ENCODE data around the gene HOXA9.

HOXA9 gene

GRCh38 chr7:27156916-27157701 is 8.2 kb downstream of the HOXA9 start:
- Histone ChIP-seq H3K9ac (ENCODE audit: low read depth, low read length) (no peak overlapping the region), H3K36me3 (ENCODE audit: insufficient read depth, low read depth, low read length) (no peaks in the 10 kb centered on the region), H3K4me3 (ENCODE audit: low read length) (no peak overlapping the region), H3K27ac (ENCODE audit: low read length) (no peak overlapping the region), H3K9me3 (ENCODE audit: insufficient read depth, low read depth, low read length) (peaks cover 21% of the 10 kb centered on the region; the same call in 1 of the 2 replicates), H3K27me3 (ENCODE audit: insufficient read depth, low read length) (peaks cover 100% of the 10 kb centered on the region), H3K4me1 (ENCODE audit: insufficient read depth, low read length) (no peaks in the 10 kb centered on the region)

GRCh38 chr7:27156508-27156898 is 8.8 kb downstream of the HOXA9 start, which contains the start of gene HOXA7:
TSS of gene HOXA7 (minus strand) at chr7:27156675. CDS start at chr7:27156545, 130 bp downstream.
- no peak within 1 kb of the TSS for H3K9ac ChIP-seq (ENCODE audit: low read depth, low read length)
- H3K9me3 ChIP-seq (ENCODE audit: insufficient read depth, low read depth, low read length) = peaks cover 21% of the 10 kb centered on the region; the same call in 1 of the 2 replicates
- H3K36me3 ChIP-seq (ENCODE audit: insufficient read depth, low read depth, low read length) = no peaks in the 10 kb centered on the region
- H3K27me3 ChIP-seq (ENCODE audit: insufficient read depth, low read length) = peaks cover 100% of the 10 kb centered on the region
- no peak within 1 kb of the TSS for H3K27ac ChIP-seq (ENCODE audit: low read length)
- no peaks in the 10 kb centered on the region for H3K4me1 ChIP-seq (ENCODE audit: insufficient read depth, low read length)
- H3K4me3 ChIP-seq (ENCODE audit: low read length) = peak within 1 kb of the TSS; percentile 46

GRCh38 chr7:27155816-27156507 is 9.4 kb downstream of the HOXA9 start:
- Histone ChIP-seq H3K9me3 (ENCODE audit: insufficient read depth, low read depth, low read length) (peaks cover 21% of the 10 kb centered on the region; the same call in 1 of the 2 replicates), H3K9ac (ENCODE audit: low read depth, low read length) (no peak overlapping the region), H3K4me1 (ENCODE audit: insufficient read depth, low read length) (no peaks in the 10 kb centered on the region), H3K4me3 (ENCODE audit: low read length) (peak overlapping the region; percentile 46), H3K27me3 (ENCODE audit: insufficient read depth, low read length) (peaks cover 100% of the 10 kb centered on the region), H3K27ac (ENCODE audit: low read length) (no peak overlapping the region), H3K36me3 (ENCODE audit: insufficient read depth, low read depth, low read length) (no peaks in the 10 kb centered on the region)

GRCh38 chr7:27154901-27155815 is 10.2 kb downstream of the HOXA9 start:
- Histone ChIP-seq H3K9ac (ENCODE audit: low read depth, low read length) (no peak overlapping the region), H3K27ac (ENCODE audit: low read length) (no peak overlapping the region), H3K36me3 (ENCODE audit: insufficient read depth, low read depth, low read length) (no peaks in the 10 kb centered on the region), H3K4me1 (ENCODE audit: insufficient read depth, low read length) (no peaks in the 10 kb centered on the region), H3K9me3 (ENCODE audit: insufficient read depth, low read depth, low read length) (peaks cover 21% of the 10 kb centered on the region; the same call in 1 of the 2 replicates), H3K27me3 (ENCODE audit: insufficient read depth, low read length) (peaks cover 100% of the 10 kb centered on the region), H3K4me3 (ENCODE audit: low read length) (no peak overlapping the region)

- Histone ChIP-seq H3K36me3 (ENCODE audit: insufficient read depth, low read depth, low read length) (no peaks in the 10 kb centered on the region), H3K9me3 (ENCODE audit: insufficient read depth, low read depth, low read length) (peaks cover 21% of the 10 kb centered on the region; the same call in 1 of the 2 replicates), H3K27ac (ENCODE audit: low read length) (no peak overlapping the region), H3K27me3 (ENCODE audit: insufficient read depth, low read length) (peaks cover 100% of the 10 kb centered on the region), H3K4me3 (ENCODE audit: low read length) (no peak overlapping the region), H3K4me1 (ENCODE audit: insufficient read depth, low read length) (no peaks in the 10 kb centered on the region), H3K9ac (ENCODE audit: low read depth, low read length) (no peak overlapping the region)
These were observed 11.0 kb downstream of the HOXA9 start for GRCh38 chr7:27154369-27154768.

GRCh38 chr7:27153526-27153925 is 11.8 kb downstream of the HOXA9 start:
- Histone ChIP-seq H3K4me3 (ENCODE audit: low read length) (no peak overlapping the region), H3K27ac (ENCODE audit: low read length) (no peak overlapping the region), H3K27me3 (ENCODE audit: insufficient read depth, low read length) (peaks cover 100% of the 10 kb centered on the region), H3K9me3 (ENCODE audit: insufficient read depth, low read depth, low read length) (peaks cover 21% of the 10 kb centered on the region; the same call in 1 of the 2 replicates), H3K4me1 (ENCODE audit: insufficient read depth, low read length) (no peaks in the 10 kb centered on the region), H3K36me3 (ENCODE audit: insufficient read depth, low read depth, low read length) (no peaks in the 10 kb centered on the region), H3K9ac (ENCODE audit: low read depth, low read length) (no peak overlapping the region)

- Histone ChIP-seq H3K9ac (ENCODE audit: low read depth, low read length) (no peak overlapping the region), H3K27me3 (ENCODE audit: insufficient read depth, low read length) (peaks cover 100% of the 10 kb centered on the region), H3K9me3 (ENCODE audit: insufficient read depth, low read depth, low read length) (peaks cover 21% of the 10 kb centered on the region; the same call in 1 of the 2 replicates), H3K36me3 (ENCODE audit: insufficient read depth, low read depth, low read length) (no peaks in the 10 kb centered on the region), H3K4me3 (ENCODE audit: low read length) (no peak overlapping the region), H3K4me1 (ENCODE audit: insufficient read depth, low read length) (no peaks in the 10 kb centered on the region), H3K27ac (ENCODE audit: low read length) (no peak overlapping the region)
These were observed 12.4 kb downstream of the HOXA9 start for GRCh38 chr7:27152816-27153442.

GRCh38 chr7:27151931-27152815 is 13.2 kb downstream of the HOXA9 start, which contains the start of gene HOXA3:
TSS of gene HOXA3 (minus strand) at chr7:27152583. CDS start at chr7:27110640, 41,943 bp downstream.
- Histone ChIP-seq H3K9ac (ENCODE audit: low read depth, low read length) (no peak within 1 kb of the TSS), H3K36me3 (ENCODE audit: insufficient read depth, low read depth, low read length) (no peaks in the 10 kb centered on the region), H3K27ac (ENCODE audit: low read length) (no peak within 1 kb of the TSS), H3K4me3 (ENCODE audit: low read length) (no peak within 1 kb of the TSS), H3K4me1 (ENCODE audit: insufficient read depth, low read length) (no peaks in the 10 kb centered on the region), H3K9me3 (ENCODE audit: insufficient read depth, low read depth, low read length) (peaks cover 13% of the 10 kb centered on the region; the same call in 1 of the 2 replicates), H3K27me3 (ENCODE audit: insufficient read depth, low read length) (peaks cover 100% of the 10 kb centered on the region)

- H3K27ac ChIP-seq (ENCODE audit: low read length) = no peak overlapping the region
These were observed 13.9 kb downstream of the HOXA9 start for GRCh38 chr7:27151341-27151930.

More at GRCh38 chr7:27151341-27151930, 13.9 kb downstream of the HOXA9 start:
- H3K36me3 ChIP-seq (ENCODE audit: insufficient read depth, low read depth, low read length) = no peaks in the 10 kb centered on the region
- peak overlapping the region; percentile 29; the same call in 1 of the 2 replicates for H3K4me3 ChIP-seq (ENCODE audit: low read length)
- H3K9ac ChIP-seq (ENCODE audit: low read depth, low read length) = no peak overlapping the region
- peaks cover 100% of the 10 kb centered on the region for H3K27me3 ChIP-seq (ENCODE audit: insufficient read depth, low read length)
- H3K4me1 ChIP-seq (ENCODE audit: insufficient read depth, low read length) = no peaks in the 10 kb centered on the region
- peaks cover 19% of the 10 kb centered on the region; the same call in 1 of the 2 replicates for H3K9me3 ChIP-seq (ENCODE audit: insufficient read depth, low read depth, low read length)

Data from iPS-20b (cell line).